Bronchial epithelial cell (primary cell): ENCODE measurements around the gene CELSR1. TPM values are rescaled to one million over a fixed set of nuclear protein-coding genes. Genes with fewer than 3 reads are reported as not detected.

Experiments
- DNase-seq: peaks from one replicate; pipeline ENCODE4 v3.0.0-alpha.2; 2010; ENCODE audit warnings: low read depth
- FAIRE-seq: peaks from 2 replicates; lab custom pipeline; 2011; peaks lifted over from hg19 to GRCh38; lab: Jason Lieb, UNC
- H3K27me3 ChIP-seq: 2 replicates; pipeline ENCODE4 v1.5.1; 2011; ENCODE audit warnings: low read length; ENCODE audit not compliant: control insufficient read depth, insufficient read depth
- H3K36me3 ChIP-seq: 2 replicates; pipeline ENCODE4 v1.5.1; 2011; ENCODE audit warnings: low read length; ENCODE audit not compliant: control insufficient read depth, insufficient read depth
- H3K4me3 ChIP-seq: 2 replicates; pipeline ENCODE4 v1.5.1; 2011; ENCODE audit warnings: mild to moderate bottlenecking, low read depth, low read length, control low read depth
- total RNA-seq: library from RNA; depleted of rRNA; stranded (reverse); fragments of >200 nt; gene quantifications from 2 replicates; pipeline ENCODE4 v1.2.1, GENCODE V29; 2014
- TF ChIP-seq, protein P1 (sequence below): IDR thresholded peaks from 2 replicates; pipeline ENCODE4 v1.5.1; 2011; ENCODE audit warnings: mild to moderate bottlenecking, moderate library complexity, low read length, control low read depth, inconsistent platforms; ENCODE audit not compliant: insufficient read depth, severe bottlenecking

CELSR1 gene
- total RNA-seq, 1 donor from 2014 or later: 39.0 TPM

DNA sequence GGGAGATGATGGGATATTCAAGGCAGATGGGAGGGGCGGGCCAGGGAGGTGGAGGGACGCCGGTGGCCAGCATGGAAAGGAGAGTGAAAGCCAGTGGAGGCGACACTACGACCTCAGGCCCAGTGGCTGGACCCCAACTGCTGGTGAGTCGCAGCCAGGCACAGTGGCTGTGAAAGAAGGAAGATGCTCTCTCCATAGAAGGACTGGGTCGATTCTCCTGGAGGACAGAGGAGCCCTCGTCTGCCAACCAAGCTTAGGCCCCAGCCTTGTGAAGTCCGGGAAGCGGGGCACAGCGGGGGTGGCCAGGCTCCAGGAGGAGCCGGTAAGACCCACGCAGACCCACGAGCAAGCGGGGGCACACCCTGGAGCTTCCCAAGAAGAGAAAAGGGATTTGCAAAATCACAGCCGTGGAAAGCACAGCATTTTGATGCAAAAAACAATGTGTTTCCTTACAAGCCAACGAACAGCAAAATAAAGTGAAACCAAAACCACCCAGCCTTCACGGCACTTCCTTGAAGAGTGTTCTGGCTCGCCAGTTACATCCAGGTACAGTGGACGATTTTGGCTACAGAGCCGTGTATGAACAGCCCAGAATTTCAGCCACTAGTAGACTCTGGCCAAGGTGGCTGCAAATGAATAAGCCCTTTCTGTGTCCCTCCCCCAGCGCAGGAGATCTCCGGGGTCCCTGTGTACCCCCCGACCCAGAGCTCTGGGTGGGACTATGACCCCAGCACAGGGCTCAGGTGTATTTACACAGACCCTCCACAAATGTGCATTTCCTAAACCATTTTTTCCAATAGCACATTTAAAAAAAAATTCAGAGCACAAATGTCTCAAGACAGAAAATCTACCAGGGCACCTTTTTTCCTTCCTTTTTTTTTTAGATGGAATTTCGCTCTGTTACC is 105.0 kb downstream of the CELSR1 start:
- no peak overlapping the region for H3K4me3 ChIP-seq
- peaks cover 37% of the 10 kb centered on the region for H3K36me3 ChIP-seq
- TF ChIP-seq, protein P1, sequence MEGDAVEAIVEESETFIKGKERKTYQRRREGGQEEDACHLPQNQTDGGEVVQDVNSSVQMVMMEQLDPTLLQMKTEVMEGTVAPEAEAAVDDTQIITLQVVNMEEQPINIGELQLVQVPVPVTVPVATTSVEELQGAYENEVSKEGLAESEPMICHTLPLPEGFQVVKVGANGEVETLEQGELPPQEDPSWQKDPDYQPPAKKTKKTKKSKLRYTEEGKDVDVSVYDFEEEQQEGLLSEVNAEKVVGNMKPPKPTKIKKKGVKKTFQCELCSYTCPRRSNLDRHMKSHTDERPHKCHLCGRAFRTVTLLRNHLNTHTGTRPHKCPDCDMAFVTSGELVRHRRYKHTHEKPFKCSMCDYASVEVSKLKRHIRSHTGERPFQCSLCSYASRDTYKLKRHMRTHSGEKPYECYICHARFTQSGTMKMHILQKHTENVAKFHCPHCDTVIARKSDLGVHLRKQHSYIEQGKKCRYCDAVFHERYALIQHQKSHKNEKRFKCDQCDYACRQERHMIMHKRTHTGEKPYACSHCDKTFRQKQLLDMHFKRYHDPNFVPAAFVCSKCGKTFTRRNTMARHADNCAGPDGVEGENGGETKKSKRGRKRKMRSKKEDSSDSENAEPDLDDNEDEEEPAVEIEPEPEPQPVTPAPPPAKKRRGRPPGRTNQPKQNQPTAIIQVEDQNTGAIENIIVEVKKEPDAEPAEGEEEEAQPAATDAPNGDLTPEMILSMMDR: no peak
- FAIRE-seq (no peak), DNase-seq (no peak)
- H3K27me3 ChIP-seq: no peaks in the 10 kb centered on the region

DNA sequence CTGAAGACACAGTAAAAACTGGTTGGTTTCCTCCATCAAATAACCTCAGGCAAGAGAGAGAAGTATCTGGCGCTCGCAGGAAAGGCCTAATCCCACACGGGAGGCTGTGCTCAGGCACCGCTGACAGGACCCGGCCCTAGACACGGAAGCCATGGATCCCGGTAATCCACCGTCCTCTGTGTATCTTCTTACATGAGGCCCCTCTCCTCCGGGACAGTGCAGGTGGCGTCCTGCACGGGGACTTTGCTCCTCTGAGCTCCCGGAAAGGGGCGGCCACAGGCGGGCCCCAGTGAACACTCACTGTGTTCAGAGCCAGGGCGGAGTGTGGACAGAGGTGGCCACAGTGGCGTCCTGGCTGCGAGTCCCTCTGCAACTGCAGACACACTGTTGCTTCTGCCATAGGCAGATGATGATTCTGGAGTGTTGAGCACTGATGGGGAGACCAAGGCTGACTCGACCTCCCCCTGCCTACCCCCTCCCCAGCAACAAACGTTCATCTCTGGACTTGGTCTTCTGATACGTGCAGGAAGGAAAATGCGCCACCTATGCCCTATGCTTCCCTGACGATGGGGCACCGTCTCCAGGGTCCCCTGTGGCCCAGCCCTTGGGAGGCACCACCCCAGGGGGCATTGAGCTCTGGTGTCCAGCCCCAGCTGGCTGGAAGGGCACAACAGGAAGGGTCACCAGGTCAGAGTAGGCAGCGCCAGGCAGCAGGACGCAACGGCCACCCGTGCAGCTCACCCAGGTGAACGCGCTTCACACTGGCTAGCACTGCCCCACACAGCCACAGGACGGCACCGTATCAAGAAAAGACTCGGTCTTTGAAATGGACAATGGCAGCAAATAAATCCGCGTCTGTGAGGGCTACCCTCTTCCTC is 106.2 kb downstream of the CELSR1 start:
- Histone ChIP-seq H3K36me3 (peaks cover 40% of the 10 kb centered on the region), H3K27me3 (no peaks in the 10 kb centered on the region), H3K4me3 (no peak overlapping the region)
- DNase-seq: no peak
- TF ChIP-seq, protein P1: no peak
- no peak for FAIRE-seq

DNA sequence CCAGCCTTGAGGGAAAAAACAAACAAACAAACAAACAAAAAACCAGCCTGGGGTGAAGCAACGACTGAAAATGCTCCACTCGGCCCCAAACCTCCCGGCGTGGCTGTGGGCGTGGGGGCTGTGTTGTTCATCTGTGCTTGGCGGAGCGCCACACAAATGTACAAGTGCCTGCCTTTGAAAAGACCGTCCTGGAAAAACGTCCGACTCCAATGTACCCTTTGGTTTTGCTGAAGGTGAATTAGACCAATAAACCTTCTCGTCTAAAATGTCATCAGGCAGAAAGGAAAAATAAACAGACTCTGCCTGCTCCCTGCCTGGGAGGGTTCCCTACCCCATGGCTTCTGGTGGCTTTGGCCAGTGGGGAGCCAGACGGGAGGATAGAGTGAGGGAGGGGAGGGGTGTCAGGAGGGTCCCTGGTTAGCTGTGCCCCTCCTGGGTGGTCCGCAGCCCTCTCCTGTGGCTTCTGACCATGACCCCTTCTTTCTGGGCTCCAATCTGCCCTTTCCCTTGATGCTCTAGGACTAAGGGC is 108.0 kb downstream of the CELSR1 start:
- FAIRE-seq (no peak), DNase-seq (no peak)
- peaks cover 40% of the 10 kb centered on the region for H3K36me3 ChIP-seq
- TF ChIP-seq, protein P1: no peak
- H3K27me3 ChIP-seq: no peaks in the 10 kb centered on the region
- H3K4me3 ChIP-seq: no peak overlapping the region

DNA sequence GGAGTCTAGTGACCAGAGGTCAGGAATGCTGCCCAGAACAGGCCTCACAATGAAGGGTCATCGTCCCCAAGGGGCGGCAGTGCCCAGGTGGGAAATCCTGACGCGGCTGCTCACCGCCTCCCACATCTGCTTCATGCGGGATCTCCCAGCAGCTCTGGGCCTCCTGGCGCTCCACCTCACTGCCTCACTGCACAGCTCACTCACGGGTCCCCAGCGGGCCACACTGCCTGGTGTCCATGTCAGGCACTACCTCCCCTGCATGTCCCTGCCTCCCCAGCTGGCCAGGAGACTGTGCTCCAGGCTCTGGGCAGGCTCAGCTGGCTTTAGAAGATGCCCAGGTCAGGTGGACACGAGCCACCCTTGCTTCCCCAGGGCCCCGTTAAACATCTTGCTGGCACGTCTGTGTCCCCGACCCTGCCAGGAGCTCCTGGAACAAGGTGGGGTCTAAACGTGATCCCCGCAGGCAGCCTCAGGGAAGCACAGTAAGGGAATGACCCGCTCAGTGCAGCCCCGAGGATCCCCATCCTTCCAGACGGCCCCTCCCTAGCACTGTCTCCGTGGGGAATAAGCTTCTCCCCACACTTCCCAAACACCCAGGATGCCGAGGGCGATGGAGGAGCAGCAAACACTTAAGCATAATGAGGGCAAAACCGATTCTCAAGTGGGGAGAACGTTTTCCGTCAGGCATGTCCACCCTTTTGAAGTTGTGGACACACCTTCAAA is 108.7 kb downstream of the CELSR1 start:
- DNase-seq: no peak
- H3K4me3 ChIP-seq: no peak overlapping the region
- H3K27me3 ChIP-seq: no peaks in the 10 kb centered on the region
- TF ChIP-seq, protein P1: no peak
- no peak for FAIRE-seq
- H3K36me3 ChIP-seq: peaks cover 35% of the 10 kb centered on the region

DNA sequence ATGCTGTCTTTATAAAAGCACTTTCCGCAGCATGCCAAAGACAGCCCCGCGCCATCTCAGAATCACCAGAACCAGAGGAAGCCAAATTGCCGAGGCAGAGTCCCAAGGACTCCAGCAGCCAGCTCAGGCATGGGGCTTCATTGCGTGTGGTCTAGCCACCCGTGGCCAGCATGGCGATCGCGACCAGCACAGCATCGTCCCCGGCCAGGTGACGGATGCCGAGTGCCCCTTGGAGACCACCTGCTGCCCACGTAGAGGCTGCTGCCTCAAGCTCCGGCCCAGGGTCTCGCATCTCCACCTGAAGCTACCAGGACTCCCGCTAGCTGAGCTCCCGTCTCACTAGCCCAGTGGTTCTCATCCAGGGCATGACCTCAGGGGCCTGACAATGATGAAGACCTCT is 109.2 kb downstream of the CELSR1 start:
- no peaks in the 10 kb centered on the region for H3K27me3 ChIP-seq
- TF ChIP-seq, protein P1: no peak
- H3K4me3 ChIP-seq: no peak overlapping the region
- DNase-seq: no peak
- FAIRE-seq: no peak
- peaks cover 35% of the 10 kb centered on the region for H3K36me3 ChIP-seq
